Left kidney (tissue), 2 donors: ENCODE measurements around the gene ERCC6L. TPM values are rescaled to one million over a fixed set of nuclear protein-coding genes. Genes with fewer than 3 reads are reported as not detected.

ENCODE experiments used
- DNase-seq: peaks from one replicate; pipeline ENCODE4 v3.0.0-alpha.2; 2013
- polyA plus RNA-seq: library from polyadenylated mRNA; unstranded; fragments of 120-200 nt; gene quantifications from one replicate; pipeline ENCODE4 v1.2.1, GENCODE V29; 2013; ENCODE audit not compliant: insufficient read length

The ERCC6L gene
- polyA plus RNA-seq, 1 donor = 6.9 TPM

- DNase-seq = no peak
Measured at GRCh38 chrX:72169008-72169728, 69.7 kb downstream of the ERCC6L start.

- no peak for DNase-seq
Measured at GRCh38 chrX:72165551-72165950, 73.3 kb downstream of the ERCC6L start.

DNA sequence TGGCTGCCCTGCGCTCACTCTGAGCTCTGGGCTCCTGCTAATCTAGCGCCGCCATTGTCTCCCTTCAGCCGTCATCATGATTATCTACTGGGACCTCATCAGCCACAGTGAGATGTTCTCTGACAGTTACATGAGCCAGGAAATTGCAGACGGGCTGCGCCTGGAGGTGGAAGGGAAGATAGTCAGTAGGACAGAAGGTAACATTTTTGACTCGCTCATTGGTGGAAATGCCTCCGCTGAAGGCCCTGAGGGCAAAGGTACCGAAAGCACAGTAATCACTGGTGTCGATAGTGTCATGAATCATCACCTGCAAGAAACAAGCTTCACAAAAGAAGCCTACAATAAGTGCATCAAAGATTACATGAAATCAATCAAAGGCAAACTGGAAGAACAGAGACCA lies 79.1 kb downstream of the ERCC6L start:
- DNase-seq = no peak

- no peak for DNase-seq
Measured at GRCh38 chrX:72158773-72159172, 80.1 kb downstream of the ERCC6L start.

Other genes starting within 250 kb of the ERCC6L start
- 23.7 TPM for gene RTL5, start 107.1 kb downstream of the ERCC6L start, polyA plus RNA-seq
- gene PIN4, start 57.3 kb downstream of the ERCC6L start, polyA plus RNA-seq = 49.0 TPM
- 1,389 TPM for gene RPS4X, start 38.2 kb upstream of the ERCC6L start, polyA plus RNA-seq
- gene CITED1, start 66.9 kb upstream of the ERCC6L start, polyA plus RNA-seq = 12.6 TPM